ENCODE measurements around the gene DPYD.

Gene DPYD

GRCh38 chr1:97814804-97815203, 106.0 kb downstream of the DPYD start:
- Histone ChIP-seq H2AFZ (ENCODE audit: low read length) (no peak overlapping the region), H4K20me1 (ENCODE audit: insufficient read depth, low read length) (no peaks in the 10 kb centered on the region), H3F3A (ENCODE audit: insufficient read depth, low read length) (0 out of 2 replicates have a peak, but pooled peaks cover 2% of the 10 kb centered on the region), H3K79me2 (ENCODE audit: low read length) (no peaks in the 10 kb centered on the region), H3K27ac (ENCODE audit: low read length) (no peak overlapping the region), H3K36me3 (replicated peaks; ENCODE audit: insufficient read depth, low read length) (no peaks in the 10 kb centered on the region), H3K27me3 (replicated peaks; ENCODE audit: insufficient read depth, low read length) (no peaks in the 10 kb centered on the region), H3K4me1 (ENCODE audit: low read length) (no peaks in the 10 kb centered on the region), H3K9me2 (replicated peaks; ENCODE audit: insufficient read depth, low read length) (no peaks in the 10 kb centered on the region), H3K4me3 (ENCODE audit: low read length) (no peak overlapping the region), H3K4me2 (ENCODE audit: low read depth, low read length) (no peak overlapping the region), H3K9ac (ENCODE audit: low read length) (no peak overlapping the region), H3K9me3 (replicated peaks; ENCODE audit: insufficient read depth, low read length) (no peaks in the 10 kb centered on the region)
- TF ChIP-seq EZH2phosphoT487 (IDR thresholded peaks at IDR 0.05; ENCODE audit: low read length) (no peak), EZH2 (optimal IDR thresholded peaks at IDR 0.05; ENCODE audit: low read depth, low read length) (no peak), CTCF (IDR thresholded peaks at IDR 0.05; ENCODE audit: low read length) (no peak)
- no peak for DNase-seq

GRCh38 chr1:97814121-97814520, 106.7 kb downstream of the DPYD start:
- no peaks in the 10 kb centered on the region for H3K36me3 ChIP-seq (replicated peaks; ENCODE audit: insufficient read depth, low read length)
- no peak overlapping the region for H3K4me3 ChIP-seq (ENCODE audit: low read length)
- no peaks in the 10 kb centered on the region for H3K79me2 ChIP-seq (ENCODE audit: low read length)
- no peaks in the 10 kb centered on the region for H3K27me3 ChIP-seq (replicated peaks; ENCODE audit: insufficient read depth, low read length)
- no peaks in the 10 kb centered on the region for H4K20me1 ChIP-seq (ENCODE audit: insufficient read depth, low read length)
- no peaks in the 10 kb centered on the region for H3K4me1 ChIP-seq (ENCODE audit: low read length)
- H3F3A ChIP-seq (ENCODE audit: insufficient read depth, low read length): 0 out of 2 replicates have a peak, but pooled peaks cover 2% of the 10 kb centered on the region
- no peaks in the 10 kb centered on the region for H3K9me3 ChIP-seq (replicated peaks; ENCODE audit: insufficient read depth, low read length)
- no peak overlapping the region for H2AFZ ChIP-seq (ENCODE audit: low read length)
- no peak overlapping the region for H3K9ac ChIP-seq (ENCODE audit: low read length)
- no peak for TF ChIP-seq EZH2phosphoT487 (IDR thresholded peaks at IDR 0.05; ENCODE audit: low read length)
- TF ChIP-seq CTCF (IDR thresholded peaks at IDR 0.05; ENCODE audit: low read length): no peak
- no peaks in the 10 kb centered on the region for H3K9me2 ChIP-seq (replicated peaks; ENCODE audit: insufficient read depth, low read length)
- no peak for DNase-seq
- no peak overlapping the region for H3K27ac ChIP-seq (ENCODE audit: low read length)
- no peak overlapping the region for H3K4me2 ChIP-seq (ENCODE audit: low read depth, low read length)

GRCh38 chr1:97812076-97812475, 108.8 kb downstream of the DPYD start:
- Histone ChIP-seq H2AFZ (ENCODE audit: low read length) (no peak overlapping the region), H3K79me2 (ENCODE audit: low read length) (no peaks in the 10 kb centered on the region), H3K9me2 (replicated peaks; ENCODE audit: insufficient read depth, low read length) (no peaks in the 10 kb centered on the region), H3K36me3 (replicated peaks; ENCODE audit: insufficient read depth, low read length) (no peaks in the 10 kb centered on the region), H4K20me1 (ENCODE audit: insufficient read depth, low read length) (no peaks in the 10 kb centered on the region), H3F3A (ENCODE audit: insufficient read depth, low read length) (0 out of 2 replicates have a peak, but pooled peaks cover 2% of the 10 kb centered on the region), H3K4me1 (ENCODE audit: low read length) (no peaks in the 10 kb centered on the region), H3K27ac (ENCODE audit: low read length) (no peak overlapping the region), H3K9ac (ENCODE audit: low read length) (no peak overlapping the region), H3K9me3 (replicated peaks; ENCODE audit: insufficient read depth, low read length) (no peaks in the 10 kb centered on the region), H3K4me2 (ENCODE audit: low read depth, low read length) (no peak overlapping the region), H3K27me3 (replicated peaks; ENCODE audit: insufficient read depth, low read length) (no peaks in the 10 kb centered on the region), H3K4me3 (ENCODE audit: low read length) (no peak overlapping the region)
- DNase-seq: no peak
- TF ChIP-seq EZH2 (optimal IDR thresholded peaks at IDR 0.05; ENCODE audit: low read depth, low read length): no peak
- TF ChIP-seq EZH2phosphoT487 (IDR thresholded peaks at IDR 0.05; ENCODE audit: low read length): no peak
- TF ChIP-seq CTCF (IDR thresholded peaks at IDR 0.05; ENCODE audit: low read length): no peak
